Chondrocyte (in vitro differentiated cells): ENCODE data around the gene ACER3. TPM values are rescaled to one million over a fixed set of nuclear protein-coding genes. Genes with fewer than 3 reads are reported as not detected.

ENCODE experiments used
- DNase-seq: peaks from one replicate; pipeline ENCODE4 v3.0.0; 2021; ENCODE audit warnings: mixed read lengths, low spot score
- H3K27ac Mint-ChIP-seq: one replicate; pipeline ENCODE4 v1.8.0; 2021; ENCODE audit warnings: mild to moderate bottlenecking, moderate library complexity, mixed read lengths; ENCODE audit not compliant: unreplicated experiment
- H3K27me3 Mint-ChIP-seq: 2 replicates; pipeline ENCODE4 v1.8.0; 2021; ENCODE audit warnings: low read depth, mixed read lengths
- H3K36me3 Mint-ChIP-seq: 2 replicates; pipeline ENCODE4 v1.8.0; 2021; ENCODE audit warnings: low read depth, mixed read lengths
- H3K4me1 Mint-ChIP-seq: 2 replicates; pipeline ENCODE4 v1.8.0; 2021; ENCODE audit warnings: low read depth, mild to moderate bottlenecking, mixed read lengths
- H3K4me3 Mint-ChIP-seq: one replicate; pipeline ENCODE4 v1.8.0; 2021; ENCODE audit warnings: mild to moderate bottlenecking, moderate library complexity, mixed read lengths; ENCODE audit not compliant: unreplicated experiment
- H3K9me3 Mint-ChIP-seq: 2 replicates; pipeline ENCODE4 v1.8.0; 2021; ENCODE audit warnings: low read depth, mixed read lengths
- total RNA-seq: library from RNA; stranded (reverse); gene quantifications from 3 replicates; pipeline ENCODE4 v1.2.1, GENCODE V29; 2021
- TF ChIP-seq, protein P1 (sequence below): fragments of 200-600 bp; sonication (generic); IDR thresholded peaks from 2 replicates; pipeline ENCODE4 v1.5.0; 2021; ENCODE audit warnings: antibody characterized with exemption, mild to moderate bottlenecking, moderate library complexity

ACER3 gene
- total RNA-seq, 1 donor from 2014 or later, result 17.9 TPM

DNA sequence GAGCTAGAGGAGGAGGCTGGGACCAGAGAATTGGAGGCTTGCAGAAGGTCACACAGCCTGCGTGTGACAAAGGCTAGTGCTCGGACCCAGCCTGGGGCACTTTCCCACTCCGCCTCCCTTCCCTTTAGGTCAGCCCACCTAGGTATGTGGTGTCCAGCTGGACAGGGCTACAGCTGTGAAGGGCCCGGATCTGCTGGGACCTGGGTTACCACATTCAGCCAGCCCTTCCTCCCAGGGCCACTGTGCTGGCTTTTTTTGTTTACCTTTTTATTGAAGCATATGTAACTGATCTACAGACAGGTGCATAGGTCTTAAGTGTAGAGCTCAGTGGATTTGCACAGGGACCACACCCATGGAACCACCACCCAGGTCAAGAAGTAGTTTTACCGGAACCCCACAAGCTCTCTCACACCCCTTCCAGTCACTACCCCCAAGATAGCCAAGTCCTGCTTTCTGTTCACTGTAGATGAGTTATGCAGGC, 214.7 kb downstream of the ACER3 start:
- DNase-seq, result no peak
- Mint-ChIP-seq H3K27me3 (no peaks in the 10 kb centered on the region), H3K27ac (peak overlapping the region; percentile 12), H3K36me3 (peaks cover 2% of the 10 kb centered on the region), H3K9me3 (peaks cover 10% of the 10 kb centered on the region), H3K4me1 (peaks cover 27% of the 10 kb centered on the region), H3K4me3 (no peak overlapping the region)
- TF ChIP-seq, protein P1, sequence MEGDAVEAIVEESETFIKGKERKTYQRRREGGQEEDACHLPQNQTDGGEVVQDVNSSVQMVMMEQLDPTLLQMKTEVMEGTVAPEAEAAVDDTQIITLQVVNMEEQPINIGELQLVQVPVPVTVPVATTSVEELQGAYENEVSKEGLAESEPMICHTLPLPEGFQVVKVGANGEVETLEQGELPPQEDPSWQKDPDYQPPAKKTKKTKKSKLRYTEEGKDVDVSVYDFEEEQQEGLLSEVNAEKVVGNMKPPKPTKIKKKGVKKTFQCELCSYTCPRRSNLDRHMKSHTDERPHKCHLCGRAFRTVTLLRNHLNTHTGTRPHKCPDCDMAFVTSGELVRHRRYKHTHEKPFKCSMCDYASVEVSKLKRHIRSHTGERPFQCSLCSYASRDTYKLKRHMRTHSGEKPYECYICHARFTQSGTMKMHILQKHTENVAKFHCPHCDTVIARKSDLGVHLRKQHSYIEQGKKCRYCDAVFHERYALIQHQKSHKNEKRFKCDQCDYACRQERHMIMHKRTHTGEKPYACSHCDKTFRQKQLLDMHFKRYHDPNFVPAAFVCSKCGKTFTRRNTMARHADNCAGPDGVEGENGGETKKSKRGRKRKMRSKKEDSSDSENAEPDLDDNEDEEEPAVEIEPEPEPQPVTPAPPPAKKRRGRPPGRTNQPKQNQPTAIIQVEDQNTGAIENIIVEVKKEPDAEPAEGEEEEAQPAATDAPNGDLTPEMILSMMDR, result no peak

Other genes starting within 250 kb of the ACER3 start
- 113 to 367 TPM (median 367 TPM) in 3 replicates for gene LRRC32, start 190.2 kb upstream of the ACER3 start, total RNA-seq
- gene TSKU, start 77.6 kb upstream of the ACER3 start, total RNA-seq, result 41.7 to 46.2 TPM (median 42.3 TPM) in 3 replicates
- not detected in 3 replicates for gene B3GNT6, start 173.5 kb downstream of the ACER3 start, total RNA-seq
- 11.9 to 16.7 TPM (median 13.6 TPM) in 3 replicates for gene CAPN5, start 206.1 kb downstream of the ACER3 start, total RNA-seq
- not detected in 3 replicates for gene OMP, start 241.9 kb downstream of the ACER3 start, total RNA-seq